ENCODE results near the gene RPL5.

GRCh38 chr1:92838519-92838918 lies 6.7 kb downstream of the RPL5 start:
- TF ChIP-seq POLR2A (IDR thresholded peaks at IDR 0.05) (no peak), CTCF (IDR thresholded peaks at IDR 0.05 in 8 of 11, conservative IDR thresholded peaks at IDR 0.05 in 3 of 11) (no peak)

Data from spleen (tissue), 7 donors.